Body of pancreas (tissue), 4 donors: ENCODE data around the gene HS6ST3.

Experiments used
- POLR2A ChIP-seq, 3 donors: fragments of 450-650 bp; IDR thresholded peaks; one replicate each; pipeline ENCODE4 v1.6.1; 2016; ENCODE audit warnings: antibody characterized with exemption in 3 of 3, mild to moderate bottlenecking in 2 of 3
- TF ChIP-seq, protein P1 (sequence below), 7 experiments: fragments of 450-650 bp in 4 of 7; fragments of 200-600 bp in 3 of 7; sonication (generic) in 3 of 7; IDR thresholded peaks; one replicate each; pipeline ENCODE4 v1.5.1; 2016 to 2019; ENCODE audit warnings: antibody characterized with exemption in 7 of 7

DNA sequence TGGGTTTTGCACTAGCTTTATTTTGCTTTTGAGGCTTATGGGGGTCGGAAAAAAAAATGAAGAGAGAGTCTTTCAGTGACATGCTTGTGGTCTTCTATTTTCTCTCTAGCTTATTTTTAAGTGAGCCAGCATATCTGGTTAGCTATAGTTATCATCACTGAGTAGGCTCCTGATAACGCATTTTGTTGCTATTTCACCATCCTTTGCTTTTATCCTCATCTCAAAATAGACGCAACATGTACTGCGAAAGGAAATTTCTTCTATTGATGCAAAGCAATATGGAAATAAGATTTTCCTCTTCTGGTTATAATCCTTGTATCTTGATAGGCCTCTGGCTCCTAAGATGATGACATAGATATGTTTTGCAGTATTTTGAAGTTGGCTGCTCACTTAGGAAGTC, 630.5 kb downstream of the HS6ST3 start:
- TF ChIP-seq, protein P1, sequence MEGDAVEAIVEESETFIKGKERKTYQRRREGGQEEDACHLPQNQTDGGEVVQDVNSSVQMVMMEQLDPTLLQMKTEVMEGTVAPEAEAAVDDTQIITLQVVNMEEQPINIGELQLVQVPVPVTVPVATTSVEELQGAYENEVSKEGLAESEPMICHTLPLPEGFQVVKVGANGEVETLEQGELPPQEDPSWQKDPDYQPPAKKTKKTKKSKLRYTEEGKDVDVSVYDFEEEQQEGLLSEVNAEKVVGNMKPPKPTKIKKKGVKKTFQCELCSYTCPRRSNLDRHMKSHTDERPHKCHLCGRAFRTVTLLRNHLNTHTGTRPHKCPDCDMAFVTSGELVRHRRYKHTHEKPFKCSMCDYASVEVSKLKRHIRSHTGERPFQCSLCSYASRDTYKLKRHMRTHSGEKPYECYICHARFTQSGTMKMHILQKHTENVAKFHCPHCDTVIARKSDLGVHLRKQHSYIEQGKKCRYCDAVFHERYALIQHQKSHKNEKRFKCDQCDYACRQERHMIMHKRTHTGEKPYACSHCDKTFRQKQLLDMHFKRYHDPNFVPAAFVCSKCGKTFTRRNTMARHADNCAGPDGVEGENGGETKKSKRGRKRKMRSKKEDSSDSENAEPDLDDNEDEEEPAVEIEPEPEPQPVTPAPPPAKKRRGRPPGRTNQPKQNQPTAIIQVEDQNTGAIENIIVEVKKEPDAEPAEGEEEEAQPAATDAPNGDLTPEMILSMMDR (IDR thresholded peaks at IDR 0.05) = no peak
- no peak for TF ChIP-seq POLR2A (IDR thresholded peaks at IDR 0.05)
